Measurements from ENCODE around the gene LRRC1.

DNA sequence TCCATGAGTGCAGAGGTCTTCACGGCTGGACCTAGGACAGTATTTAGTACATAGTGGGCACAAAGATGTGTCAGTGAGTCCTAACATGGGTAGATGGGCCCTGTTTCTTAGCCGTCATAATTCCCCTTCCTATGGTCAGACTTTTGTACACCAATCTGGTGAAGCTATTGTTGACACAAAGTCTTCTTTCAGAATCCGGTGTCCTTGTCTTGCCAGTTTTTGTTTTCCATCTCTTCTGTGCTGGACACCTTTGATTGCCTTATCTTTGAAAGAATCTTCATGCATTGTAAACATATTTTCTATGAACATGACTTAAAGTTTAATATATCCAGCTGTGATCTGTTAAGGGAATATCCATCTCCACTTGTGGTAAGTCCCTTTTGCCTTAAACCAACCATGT lies 4.5 kb downstream of the LRRC1 start:
- TF ChIP-seq, protein P1, sequence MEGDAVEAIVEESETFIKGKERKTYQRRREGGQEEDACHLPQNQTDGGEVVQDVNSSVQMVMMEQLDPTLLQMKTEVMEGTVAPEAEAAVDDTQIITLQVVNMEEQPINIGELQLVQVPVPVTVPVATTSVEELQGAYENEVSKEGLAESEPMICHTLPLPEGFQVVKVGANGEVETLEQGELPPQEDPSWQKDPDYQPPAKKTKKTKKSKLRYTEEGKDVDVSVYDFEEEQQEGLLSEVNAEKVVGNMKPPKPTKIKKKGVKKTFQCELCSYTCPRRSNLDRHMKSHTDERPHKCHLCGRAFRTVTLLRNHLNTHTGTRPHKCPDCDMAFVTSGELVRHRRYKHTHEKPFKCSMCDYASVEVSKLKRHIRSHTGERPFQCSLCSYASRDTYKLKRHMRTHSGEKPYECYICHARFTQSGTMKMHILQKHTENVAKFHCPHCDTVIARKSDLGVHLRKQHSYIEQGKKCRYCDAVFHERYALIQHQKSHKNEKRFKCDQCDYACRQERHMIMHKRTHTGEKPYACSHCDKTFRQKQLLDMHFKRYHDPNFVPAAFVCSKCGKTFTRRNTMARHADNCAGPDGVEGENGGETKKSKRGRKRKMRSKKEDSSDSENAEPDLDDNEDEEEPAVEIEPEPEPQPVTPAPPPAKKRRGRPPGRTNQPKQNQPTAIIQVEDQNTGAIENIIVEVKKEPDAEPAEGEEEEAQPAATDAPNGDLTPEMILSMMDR (IDR thresholded peaks at IDR 0.05) = no peak
- no peak for TF ChIP-seq POLR2A (IDR thresholded peaks at IDR 0.05)
